H9 (cell line): ENCODE data around the gene ZNF280A. TPM values are rescaled to one million over a fixed set of nuclear protein-coding genes. Genes with fewer than 3 reads are reported as not detected.

Experiments used
- DNase-seq: peaks from one replicate; pipeline ENCODE4 v3.0.0-alpha.2; 2017
- H2AFZ ChIP-seq: one replicate; pipeline ENCODE4 v1.6.1; 2013; ENCODE audit warnings: mild to moderate bottlenecking, low read length, control low read depth, moderate library complexity
- H2AK5ac ChIP-seq: 2 replicates; pipeline ENCODE4 v1.6.1; 2013; ENCODE audit warnings: low read length, control low read depth, mixed read lengths; ENCODE audit not compliant: insufficient read length
- H2BK120ac ChIP-seq: one replicate; pipeline ENCODE4 v1.6.1; 2013; ENCODE audit warnings: low read depth, mild to moderate bottlenecking, low read length, control low read depth, inconsistent platforms; ENCODE audit not compliant: poor library complexity, severe bottlenecking
- H2BK12ac ChIP-seq: 2 replicates; pipeline ENCODE4 v1.6.1; 2013; ENCODE audit warnings: low read length, control low read depth, mixed read lengths, low read depth; ENCODE audit not compliant: insufficient read length
- H2BK15ac ChIP-seq: 2 replicates; pipeline ENCODE4 v1.6.1; 2013; ENCODE audit warnings: low read depth, low read length, control low read depth
- H2BK20ac ChIP-seq: one replicate; pipeline ENCODE4 v1.6.1; 2013; ENCODE audit warnings: low read depth, mild to moderate bottlenecking, low read length, control low read depth, inconsistent platforms; ENCODE audit not compliant: poor library complexity, severe bottlenecking
- H2BK5ac ChIP-seq: 2 replicates; pipeline ENCODE4 v1.6.1; 2013; ENCODE audit warnings: low read length, control low read depth, mixed read lengths; ENCODE audit not compliant: insufficient read length
- H3K14ac ChIP-seq: 2 replicates; pipeline ENCODE4 v1.6.1; 2013; ENCODE audit warnings: low read length, control low read depth; ENCODE audit not compliant: insufficient read depth
- H3K18ac ChIP-seq: 2 replicates; pipeline ENCODE4 v1.6.1; 2013; ENCODE audit warnings: low read depth, mild to moderate bottlenecking, mixed read lengths, low read length, control low read depth; ENCODE audit not compliant: insufficient read length
- H3K23ac ChIP-seq: 2 replicates; pipeline ENCODE4 v1.6.1; 2013; ENCODE audit warnings: low read length, control low read depth, mixed read lengths, low read depth; ENCODE audit not compliant: insufficient read length
- H3K23me2 ChIP-seq: 2 replicates; pipeline ENCODE4 v1.6.1; 2013; ENCODE audit warnings: low read depth, mild to moderate bottlenecking, mixed read lengths, low read length, control low read depth; ENCODE audit not compliant: insufficient read length, poor library complexity, severe bottlenecking
- H3K27ac ChIP-seq: 2 replicates; pipeline ENCODE4 v1.5.1; 2013; ENCODE audit warnings: low read length, control low read depth, mixed read lengths, low read depth; ENCODE audit not compliant: insufficient read length
- H3K27me3 ChIP-seq: 2 replicates; pipeline ENCODE4 v1.6.1; 2013; ENCODE audit warnings: low read length, control low read depth, inconsistent platforms; ENCODE audit not compliant: insufficient read depth
- H3K4ac ChIP-seq: 2 replicates; pipeline ENCODE4 v1.6.1; 2013; ENCODE audit warnings: low read depth, mild to moderate bottlenecking, control low read depth, inconsistent platforms, low read length, moderate library complexity
- H3K4me1 ChIP-seq: 2 replicates; pipeline ENCODE4 v1.6.1; 2013; ENCODE audit warnings: low read length, control low read depth, inconsistent platforms; ENCODE audit not compliant: insufficient read depth
- H3K4me2 ChIP-seq: 2 replicates; pipeline ENCODE4 v1.6.1; 2013; ENCODE audit warnings: low read length, control low read depth, mixed read lengths; ENCODE audit not compliant: insufficient read length, insufficient read depth
- H3K56ac ChIP-seq: 2 replicates; pipeline ENCODE4 v1.6.1; 2013; ENCODE audit warnings: low read depth, mild to moderate bottlenecking, mixed read lengths, low read length, control low read depth; ENCODE audit not compliant: insufficient read length
- H3K79me1 ChIP-seq: 2 replicates; pipeline ENCODE4 v1.6.1; 2013; ENCODE audit warnings: low read depth, mild to moderate bottlenecking, moderate library complexity, low read length, control low read depth, inconsistent platforms; ENCODE audit not compliant: insufficient read depth, poor library complexity, severe bottlenecking
- H3K79me2 ChIP-seq: 2 replicates; pipeline ENCODE4 v1.6.1; 2013; ENCODE audit warnings: low read length, control low read depth, inconsistent platforms; ENCODE audit not compliant: insufficient read depth
- H3K9ac ChIP-seq: 2 replicates; pipeline ENCODE4 v1.6.1; 2013; ENCODE audit warnings: low read length, control low read depth, mixed read lengths; ENCODE audit not compliant: insufficient read length; ENCODE audit errors: extremely low read depth
- H3K9me3 ChIP-seq: one replicate; pipeline ENCODE4 v1.6.1; 2013; ENCODE audit warnings: low read depth, low read length, inconsistent platforms; ENCODE audit not compliant: control insufficient read depth
- H3T11ph ChIP-seq: one replicate; pipeline ENCODE4 v1.6.1; 2013; ENCODE audit warnings: mild to moderate bottlenecking, low read length, control low read depth, inconsistent platforms
- H4K20me1 ChIP-seq: one replicate; pipeline ENCODE4 v1.6.1; 2013; ENCODE audit not compliant: control insufficient read depth, insufficient read length, insufficient read depth
- H4K5ac ChIP-seq: 2 replicates; pipeline ENCODE4 v1.6.1; 2013; ENCODE audit warnings: low read depth, mild to moderate bottlenecking, mixed read lengths, low read length, control low read depth; ENCODE audit not compliant: insufficient read length
- H4K8ac ChIP-seq: replicated peaks from 2 replicates; pipeline ENCODE4 v1.6.1; 2013; ENCODE audit warnings: low read length, control low read depth, mixed read lengths, low read depth; ENCODE audit not compliant: insufficient read length
- H4K91ac ChIP-seq: 2 replicates; pipeline ENCODE4 v1.6.1; 2013; ENCODE audit warnings: low read depth, mild to moderate bottlenecking, moderate library complexity, mixed read lengths, low read length, control low read depth; ENCODE audit not compliant: insufficient read length
- H3K27ac Mint-ChIP-seq, 3 experiments: 2 replicates in 2 of 3; 3 replicates in 1 of 3; pipeline ENCODE4 v1.8.0; 2020 to 2021; ENCODE audit warnings: mixed read lengths in 3 of 3, mild to moderate bottlenecking in 1 of 3, moderate library complexity in 1 of 3
- H3K27me3 Mint-ChIP-seq: 2 replicates; pipeline ENCODE4 v1.8.0; 2021; ENCODE audit warnings: low read depth, mild to moderate bottlenecking, moderate library complexity, mixed read lengths
- H3K36me3 Mint-ChIP-seq, 3 experiments: 2 replicates in 2 of 3; 3 replicates in 1 of 3; pipeline ENCODE4 v1.8.0; 2020 to 2021; ENCODE audit warnings: low read depth in 3 of 3, mixed read lengths in 3 of 3; ENCODE audit not compliant: insufficient read depth in 1 of 3
- H3K4me1 Mint-ChIP-seq, 2 experiments: 2 replicates each; pipeline ENCODE4 v1.8.0; 2020; ENCODE audit warnings: mixed read lengths in 2 of 2
- H3K4me3 Mint-ChIP-seq, 2 experiments: 2 replicates in 1 of 2; 3 replicates in 1 of 2; pipeline ENCODE4 v1.8.0; 2020 to 2021; ENCODE audit warnings: mild to moderate bottlenecking in 2 of 2, mixed read lengths in 2 of 2, moderate library complexity in 1 of 2
- H3K9me3 Mint-ChIP-seq, 2 experiments: 2 replicates in 1 of 2; 3 replicates in 1 of 2; pipeline ENCODE4 v1.8.0; 2020; ENCODE audit warnings: mild to moderate bottlenecking in 2 of 2, mixed read lengths in 2 of 2, moderate library complexity in 1 of 2
- CTCF ChIP-seq: fragments of 200-600 bp; sonication (generic); conservative IDR thresholded peaks from 3 replicates; pipeline ENCODE4 v1.8.0; 2021; ENCODE audit warnings: antibody characterized with exemption, mild to moderate bottlenecking
- WGBS: extraction: QIAGEN DNeasy Blood & Tissue Kit; methylation state at CpG from one replicate; pipeline ENCODE4 v1.1.7; 2013; ENCODE audit warnings: missing lambda C conversion rate, low lambda C conversion rate, mixed read lengths; ENCODE audit not compliant: insufficient read length; ENCODE audit errors: extremely low coverage; 5-methylcytosine and 5-hydroxymethylcytosine counted together
- total RNA-seq: library from RNA; stranded (reverse); gene quantifications from 2 replicates; pipeline ENCODE4 v1.2.1, GENCODE V29; 2021

ZNF280A gene
- total RNA-seq, 1 experiment from 2014 or later: 0.13 TPM

DNA sequence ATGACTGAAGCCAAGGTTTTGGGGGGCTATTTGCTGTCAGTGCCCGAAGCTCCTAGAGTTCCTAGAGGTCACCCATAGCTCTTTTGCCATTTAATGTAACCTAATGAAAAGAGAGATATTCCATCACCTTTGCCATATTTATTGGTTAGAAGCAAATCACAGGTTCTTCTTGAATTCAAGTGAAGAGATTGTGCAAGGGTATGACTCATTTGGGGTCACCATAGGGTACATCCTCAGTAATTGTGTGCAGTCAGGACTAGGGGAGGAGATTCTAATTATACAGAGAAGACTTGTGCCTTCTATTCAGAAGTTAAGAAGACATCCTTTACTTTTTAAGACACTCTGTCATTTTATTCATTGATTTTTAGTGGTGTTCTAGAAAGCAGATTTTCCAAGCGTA lies 45.9 kb upstream of the ZNF280A start:
- Histone ChIP-seq H3K9ac (no peak overlapping the region), H2AFZ (no peak overlapping the region), H2BK20ac (no peak overlapping the region), H4K8ac (no peak overlapping the region), H3K56ac (no peak overlapping the region), H3K4me1 (no peaks in the 10 kb centered on the region), H3K23me2 (no peaks in the 10 kb centered on the region), H3K23ac (no peak overlapping the region), H3K4ac (no peak overlapping the region), H3K79me1 (no peaks in the 10 kb centered on the region), H3K4me2 (no peak overlapping the region), H2BK12ac (no peak overlapping the region), H3T11ph (no peak overlapping the region), H3K27ac (no peak overlapping the region), H3K79me2 (no peaks in the 10 kb centered on the region), H4K20me1 (no peaks in the 10 kb centered on the region), H4K91ac (no peak overlapping the region), H3K18ac (no peak overlapping the region), H2BK15ac (no peak overlapping the region), H2BK120ac (no peak overlapping the region), H2AK5ac (no peak overlapping the region), H3K14ac (no peak overlapping the region), H3K9me3 (no peaks in the 10 kb centered on the region), H4K5ac (no peak overlapping the region), H3K27me3 (peaks cover 36% of the 10 kb centered on the region; the same call in 1 of the 2 replicates), H2BK5ac (no peak overlapping the region)
- Mint-ChIP-seq H3K4me3 (no peak overlapping the region), H3K4me1 (no peaks in the 10 kb centered on the region), H3K27ac (no peak overlapping the region), H3K27me3 (peaks cover 97% of the 10 kb centered on the region), H3K36me3 (no peaks in the 10 kb centered on the region), H3K9me3 (peaks cover 2 to 8% of the 10 kb centered on the region in 2 experiments; a peak in 3 of 5 replicates)
- no peak for DNase-seq
- no CpG with 5 or more reads among the region's 2 CpGs for WGBS
- TF ChIP-seq CTCF: no peak
